HG02678 (cell line): ENCODE data around the gene NPHS1.
"Not testable (repeated sequence)": the region's sequence is repeated elsewhere in the genome, so short reads cannot be mapped to it uniquely, and the experiment has no call there.

Source experiments
- ATAC-seq: cut with Tn5 transposase; IDR thresholded peaks from one replicate; pipeline ENCODE4 v1.9.1; 2021; ENCODE audit warnings: mild to moderate bottlenecking, moderate library complexity; ENCODE audit not compliant: unreplicated experiment

NPHS1 gene

GRCh38 chr19:35852029-35852780 is at the start of gene NPHS1:
Gene NPHS1, minus strand, starts transcription at chr19:35852504. Its CDS starts 667 bp downstream, at chr19:35851837.
- no peak for ATAC-seq

DNA sequence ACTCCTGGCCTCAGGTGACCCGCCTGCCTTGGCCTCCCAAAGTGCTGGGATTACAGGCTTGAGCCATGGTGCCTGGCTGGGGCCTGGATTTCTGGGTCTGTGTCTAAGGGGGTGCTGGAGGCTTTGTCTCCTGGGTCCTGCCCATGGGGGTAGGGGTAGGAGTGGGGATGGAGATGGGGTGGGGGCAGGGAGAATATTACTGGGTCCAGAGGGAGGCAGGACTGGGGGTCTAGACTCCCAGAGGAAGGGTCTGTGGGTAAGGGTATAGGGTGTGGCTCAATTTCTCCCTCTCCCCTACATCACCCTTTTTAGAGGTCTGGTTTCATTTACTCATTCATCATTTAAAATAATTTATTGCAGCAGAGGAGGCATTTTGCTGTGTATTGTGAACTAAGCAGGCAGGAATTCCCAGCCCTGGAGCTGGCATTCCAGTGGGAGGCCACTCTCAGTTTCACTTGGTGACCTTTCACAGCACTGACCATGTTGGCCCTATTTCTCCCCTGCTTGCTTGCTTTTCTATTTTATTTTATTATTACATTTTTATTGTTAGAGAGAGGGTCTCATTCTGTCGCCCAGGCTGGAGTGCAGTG is 48.8 kb upstream of the NPHS1 start:
- no peak for ATAC-seq

GRCh38 chr19:35899547-35900214 is 47.4 kb upstream of the NPHS1 start:
- ATAC-seq, result peak; percentile 50

DNA sequence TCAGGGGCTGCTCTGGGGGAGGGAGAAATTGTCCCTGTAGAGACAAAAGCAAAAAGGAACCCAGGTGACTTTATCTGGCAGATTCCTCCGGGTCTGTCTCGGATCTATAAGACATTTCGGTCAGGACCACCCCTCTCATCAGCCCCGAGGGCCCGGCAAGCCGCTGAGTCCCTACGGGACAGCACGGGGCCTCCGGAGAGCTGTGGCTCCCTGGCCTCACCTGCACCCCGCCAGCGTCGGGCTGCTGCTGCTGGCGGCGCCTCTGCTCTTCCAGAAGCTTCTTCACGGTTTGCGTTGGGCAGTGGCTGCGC is 46.1 kb upstream of the NPHS1 start:
- ATAC-seq, result no peak

GRCh38 chr19:35897706-35898451 is 45.6 kb upstream of the NPHS1 start:
- ATAC-seq, result no peak

DNA sequence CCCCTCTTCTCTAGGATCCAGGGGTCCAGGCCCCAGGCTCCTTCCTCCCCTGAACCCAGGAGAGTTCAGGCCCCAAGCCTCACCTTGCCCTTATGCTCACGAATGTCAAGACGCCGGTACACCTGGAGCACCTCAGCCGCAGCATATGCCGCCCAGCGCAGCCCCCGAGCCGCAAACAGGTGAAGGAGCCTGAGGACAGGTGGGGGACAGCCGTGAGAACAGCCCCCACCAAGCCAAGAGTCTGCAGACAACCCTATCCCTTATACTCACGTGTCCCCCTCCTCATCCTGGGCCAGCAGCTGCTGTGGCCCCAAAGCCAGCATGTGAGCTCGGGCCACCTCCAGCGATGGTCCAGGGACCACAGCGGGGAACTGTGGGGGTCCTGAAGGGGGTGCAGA is 44.3 kb upstream of the NPHS1 start:
- ATAC-seq, result no peak

- no peak for ATAC-seq
Measured at GRCh38 chr19:35895911-35896642, 43.8 kb upstream of the NPHS1 start.

GRCh38 chr19:35894342-35894741 is 42.0 kb upstream of the NPHS1 start:
- ATAC-seq, result no peak

DNA sequence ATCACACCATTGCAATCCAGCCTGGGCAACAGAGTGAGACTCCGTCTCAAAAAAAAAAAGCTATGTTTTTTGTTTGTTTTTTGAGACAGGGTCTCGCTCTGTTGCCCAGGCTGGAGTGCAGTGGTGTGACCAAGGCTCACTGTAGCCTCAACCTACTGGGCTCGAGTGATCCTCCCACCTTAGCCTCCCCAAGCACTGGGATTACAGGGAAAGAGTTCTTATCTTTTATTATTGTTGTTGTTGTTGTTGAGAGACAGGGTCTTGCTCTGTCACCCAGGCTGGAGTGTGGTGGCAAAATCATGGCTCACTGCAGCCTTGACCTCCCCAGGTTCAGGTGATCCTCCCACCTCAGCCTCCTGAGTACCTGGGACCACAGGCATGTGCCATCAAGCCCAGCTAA is 39.5 kb upstream of the NPHS1 start:
- ATAC-seq, result not testable (repeated sequence)

DNA sequence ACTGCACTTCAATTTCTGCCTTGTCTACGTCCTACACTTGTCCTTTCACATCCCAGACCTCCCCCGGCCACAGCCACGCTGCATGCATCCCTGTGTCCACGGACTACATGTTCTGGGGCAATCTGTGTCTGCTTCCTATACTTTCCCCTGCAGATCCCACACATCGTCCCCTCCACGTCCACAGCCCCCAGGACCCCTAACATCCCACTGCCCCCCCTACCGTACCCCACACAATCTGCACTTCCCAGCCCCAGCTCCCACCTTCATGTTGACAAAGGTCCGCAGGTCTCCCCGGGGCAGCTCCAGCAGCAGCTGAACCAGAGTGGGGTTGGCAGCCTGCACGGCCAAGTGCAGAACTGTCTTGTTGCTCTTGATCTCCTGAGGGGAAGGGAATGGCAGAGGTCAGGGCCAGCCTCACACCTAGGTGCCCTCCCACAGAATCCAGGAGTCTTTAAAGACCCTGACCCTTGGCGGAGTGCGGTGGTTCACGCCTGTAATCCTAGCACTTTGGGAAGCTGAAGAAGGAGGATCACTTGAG is 37.9 kb upstream of the NPHS1 start:
- ATAC-seq, result no peak

- ATAC-seq, result no peak
Measured at GRCh38 chr19:35889370-35890112, 37.2 kb upstream of the NPHS1 start.

- ATAC-seq, result no peak
Measured at GRCh38 chr19:35888398-35888797, 36.1 kb upstream of the NPHS1 start.

- no peak for ATAC-seq
Measured at GRCh38 chr19:35887197-35887596, 34.9 kb upstream of the NPHS1 start.

DNA sequence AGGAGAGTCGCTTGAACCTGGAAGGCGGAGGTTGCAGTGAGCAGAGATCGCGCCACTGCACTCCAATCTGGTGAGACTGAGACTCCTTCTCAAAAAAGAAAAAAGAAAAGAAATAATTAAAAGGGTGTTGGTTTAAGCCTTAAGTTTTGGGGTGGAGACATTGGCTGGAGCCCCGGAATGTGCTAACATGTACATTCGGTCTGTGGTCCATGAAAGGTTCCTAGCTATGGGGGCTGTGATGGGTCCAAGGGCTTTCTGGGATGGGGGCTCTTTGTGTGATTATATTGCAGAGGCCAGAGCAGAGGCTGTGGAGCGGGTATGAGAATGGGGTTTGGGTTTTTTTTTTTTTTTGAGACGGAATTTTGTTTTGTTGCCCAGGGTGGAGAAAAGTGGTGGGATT is 33.6 kb upstream of the NPHS1 start:
- ATAC-seq, result no peak

DNA sequence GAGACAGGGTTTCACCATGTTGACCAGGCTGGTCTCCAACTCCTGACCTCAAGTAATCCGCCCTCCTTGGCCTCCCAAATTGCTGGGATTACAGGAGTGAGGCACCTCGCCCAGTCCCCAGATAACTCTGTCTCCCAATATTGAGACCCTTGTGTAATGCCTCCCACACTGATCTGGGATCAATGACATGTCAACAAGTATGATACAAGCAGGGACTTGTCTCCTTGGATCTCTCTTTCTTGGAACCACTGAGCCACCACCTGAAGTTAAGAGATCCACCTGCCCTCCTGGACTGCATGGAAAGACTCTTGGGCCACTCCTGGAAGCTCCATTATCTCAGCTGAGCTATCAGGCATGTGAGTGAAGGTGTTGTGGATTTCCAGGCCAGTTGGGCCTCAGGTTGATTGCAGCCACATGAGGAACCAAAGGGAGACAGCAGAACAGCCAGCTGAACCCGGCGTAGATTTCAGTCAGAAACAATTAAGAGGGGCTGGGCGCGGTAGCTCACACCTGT is 33.0 kb upstream of the NPHS1 start:
- ATAC-seq, result no peak

DNA sequence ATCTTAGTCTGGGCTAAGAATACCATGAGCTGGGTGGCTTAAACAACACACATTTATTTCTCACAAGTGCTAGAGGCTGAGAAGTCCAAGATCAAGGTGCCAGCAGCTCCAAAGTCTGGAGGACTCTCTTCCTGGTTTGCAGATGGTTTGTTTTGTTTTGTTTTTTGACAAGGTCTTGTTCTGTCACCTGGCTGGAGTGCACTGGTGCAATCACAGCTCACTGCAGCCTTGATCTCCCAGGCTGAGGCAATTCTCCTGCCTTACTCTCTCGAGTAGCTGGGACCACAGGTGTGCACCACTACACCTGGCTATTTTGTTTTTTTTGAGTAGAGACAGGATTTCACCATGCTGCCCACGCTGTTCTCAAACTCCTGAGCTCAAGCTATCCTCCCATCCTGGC is 31.6 kb upstream of the NPHS1 start:
- no peak for ATAC-seq

DNA sequence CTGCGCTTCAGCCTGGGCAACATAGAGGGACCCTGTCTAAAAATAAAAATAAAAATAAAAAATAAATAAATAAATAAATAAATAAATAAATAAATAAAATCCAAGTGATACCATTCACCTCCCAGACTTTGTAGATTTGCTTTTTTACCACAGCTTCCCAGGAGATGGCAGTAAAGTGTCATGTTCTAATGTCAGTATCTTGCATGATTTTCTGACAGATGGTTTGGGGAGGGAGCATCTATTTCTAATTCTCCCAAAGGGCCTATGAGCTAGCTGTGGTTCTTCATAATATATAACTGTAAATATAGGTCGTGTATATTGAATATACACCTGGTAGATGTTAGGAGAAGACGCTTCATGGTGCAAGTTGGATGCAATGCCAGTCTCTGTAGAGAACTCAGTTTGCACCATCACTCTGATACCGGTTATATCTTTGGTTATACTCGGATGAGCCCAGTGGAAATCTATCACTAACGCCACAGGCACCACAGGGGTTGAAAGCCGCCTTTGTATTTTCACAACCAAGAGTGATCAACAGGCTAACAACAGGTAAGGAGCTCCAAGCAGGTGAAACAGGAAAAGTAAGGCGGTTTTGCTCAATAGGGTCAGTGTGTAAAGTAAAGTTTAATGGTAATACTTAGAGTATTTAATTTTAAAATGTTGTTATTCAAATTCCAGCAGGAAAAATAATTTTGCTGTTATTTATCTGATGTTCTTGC is 30.0 kb upstream of the NPHS1 start:
- ATAC-seq, result no peak

- ATAC-seq, result no peak
Measured at GRCh38 chr19:35879770-35880317, 27.5 kb upstream of the NPHS1 start.

DNA sequence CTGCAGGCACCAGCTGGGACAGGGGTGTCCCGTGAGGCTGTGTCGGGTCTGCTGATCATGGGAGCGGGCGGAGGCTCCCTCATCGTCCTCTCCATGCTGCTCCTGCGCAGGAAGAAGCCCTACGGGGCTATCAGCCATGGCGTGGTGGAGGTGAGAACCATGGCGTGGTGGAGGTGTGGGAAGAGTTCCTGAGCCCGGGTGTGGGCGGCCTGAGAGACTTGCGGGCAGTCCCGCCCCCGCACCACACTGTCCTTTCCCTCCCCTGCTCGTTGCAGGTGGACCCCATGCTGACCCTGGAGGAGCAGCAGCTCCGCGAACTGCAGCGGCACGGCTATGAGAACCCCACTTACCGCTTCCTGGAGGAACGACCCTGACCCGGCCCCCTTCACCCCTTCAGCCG is 26.8 kb upstream of the NPHS1 start:
- ATAC-seq, result no peak
